GM23338 (cell line): ENCODE measurements around the gene CMC2. TPM values are rescaled to one million over a fixed set of nuclear protein-coding genes. Genes with fewer than 3 reads are reported as not detected.

Experiments
- ATAC-seq: fragments of 200-7000 bp; cut with Tn5 transposase; 3 replicates; pipeline ENCODE4 v1.9.1; 2020
- DNase-seq: peaks from one replicate; pipeline ENCODE4 v3.0.0-alpha.2; 2015; ENCODE audit warnings: low spot score
- H2AFZ ChIP-seq: fragments of 200-600 bp; sonication (generic); 2 replicates; pipeline ENCODE4 v1.8.0; 2016; ENCODE audit warnings: antibody characterized with exemption, mild to moderate bottlenecking, moderate library complexity
- H3F3A ChIP-seq: fragments of 200-600 bp; sonication (generic); replicated peaks from 2 replicates; pipeline ENCODE4 v1.8.0; 2017; ENCODE audit warnings: antibody characterized with exemption, mixed run types, low read depth
- H3K27ac ChIP-seq: fragments of 200-600 bp; sonication (generic); 2 replicates; pipeline ENCODE4 v1.6.1; 2016; ENCODE audit warnings: low read depth
- H3K27me3 ChIP-seq: fragments of 200-600 bp; sonication (generic); 2 replicates; pipeline ENCODE4 v1.8.0; 2016; ENCODE audit warnings: mild to moderate bottlenecking, mixed run types, moderate library complexity; ENCODE audit not compliant: insufficient read depth
- H3K36me3 ChIP-seq: fragments of 200-600 bp; sonication (generic); 2 replicates; pipeline ENCODE4 v1.8.0; 2016; ENCODE audit warnings: mild to moderate bottlenecking; ENCODE audit not compliant: insufficient read depth
- H3K4me1 ChIP-seq: fragments of 200-600 bp; sonication (generic); 2 replicates; pipeline ENCODE4 v1.8.0; 2016; ENCODE audit warnings: mild to moderate bottlenecking, moderate library complexity; ENCODE audit not compliant: insufficient read depth
- H3K4me2 ChIP-seq: fragments of 200-600 bp; sonication (generic); 2 replicates; pipeline ENCODE4 v1.7.1; 2017; ENCODE audit warnings: mixed run types
- H3K4me3 ChIP-seq: fragments of 200-600 bp; sonication (generic); 2 replicates; pipeline ENCODE4 v1.6.1; 2016; ENCODE audit warnings: mixed run types
- H3K79me2 ChIP-seq: fragments of 200-600 bp; sonication (generic); replicated peaks from 2 replicates; pipeline ENCODE4 v1.8.0; 2017; ENCODE audit warnings: mild to moderate bottlenecking; ENCODE audit not compliant: insufficient read depth
- H3K9me2 ChIP-seq: fragments of 200-600 bp; sonication (generic); 2 replicates; pipeline ENCODE4 v1.8.0; 2017; ENCODE audit not compliant: insufficient read depth
- H4K20me1 ChIP-seq: fragments of 200-600 bp; sonication (generic); replicated peaks from 2 replicates; pipeline ENCODE4 v1.8.0; 2017; ENCODE audit warnings: mild to moderate bottlenecking; ENCODE audit not compliant: insufficient read depth
- H3K27ac Mint-ChIP-seq: 2 replicates; pipeline ENCODE4 v1.8.0; 2020; ENCODE audit warnings: inconsistent platforms, mild to moderate bottlenecking, moderate library complexity, mixed read lengths
- H3K27me3 Mint-ChIP-seq: 3 replicates; pipeline ENCODE4 v1.8.0; 2022; ENCODE audit warnings: low read depth, mild to moderate bottlenecking, moderate library complexity, mixed read lengths, inconsistent platforms; ENCODE audit not compliant: insufficient read depth, poor library complexity
- H3K36me3 Mint-ChIP-seq: 3 replicates; pipeline ENCODE4 v1.8.0; 2021; ENCODE audit warnings: low read depth, mild to moderate bottlenecking, inconsistent platforms, moderate library complexity, mixed read lengths
- H3K4me1 Mint-ChIP-seq: 3 replicates; pipeline ENCODE4 v1.8.0; 2020; ENCODE audit warnings: mild to moderate bottlenecking, inconsistent platforms, mixed read lengths
- H3K4me3 Mint-ChIP-seq: 3 replicates; pipeline ENCODE4 v1.8.0; 2021; ENCODE audit warnings: moderate library complexity, mild to moderate bottlenecking, inconsistent platforms, mixed read lengths
- H3K9me3 Mint-ChIP-seq: 3 replicates; pipeline ENCODE4 v1.8.0; 2020; ENCODE audit warnings: moderate library complexity, mild to moderate bottlenecking, inconsistent platforms, mixed read lengths
- CREB1 ChIP-seq: fragments of 250-450 bp; sonication (Bioruptor Pico); IDR thresholded peaks from 2 replicates; pipeline ENCODE4 v1.5.0; 2020; ENCODE audit warnings: low read depth, mild to moderate bottlenecking, moderate library complexity
- EZH2 ChIP-seq: fragments of 200-600 bp; sonication (generic); IDR thresholded peaks from one replicate; pipeline ENCODE4 v1.8.0; 2017; ENCODE audit warnings: antibody characterized with exemption, mild to moderate bottlenecking, low read depth; ENCODE audit not compliant: unreplicated experiment
- JUNB ChIP-seq: IDR thresholded peaks from one replicate; pipeline ENCODE4 v1.6.1; 2016; ENCODE audit warnings: antibody characterized with exemption; ENCODE audit not compliant: unreplicated experiment
- POLR2AphosphoS5 ChIP-seq: IDR thresholded peaks from 2 replicates; pipeline ENCODE4 v1.6.1; 2016; ENCODE audit warnings: antibody characterized with exemption, low read depth
- REST ChIP-seq: IDR thresholded peaks from one replicate; pipeline ENCODE4 v1.6.1; 2018; ENCODE audit warnings: antibody characterized with exemption; ENCODE audit not compliant: unreplicated experiment
- STAT1 ChIP-seq: IDR thresholded peaks from one replicate; pipeline ENCODE4 v1.6.1; 2016; ENCODE audit warnings: antibody characterized with exemption; ENCODE audit not compliant: unreplicated experiment
- polyA plus RNA-seq: library from polyadenylated mRNA; unstranded; fragments of >200 nt; fragmentation: Nextera tagmentation; extraction: Ambion mirVana; gene quantifications from 2 replicates; pipeline ENCODE4 v1.2.1, GENCODE V29; 2016
- total RNA-seq: library from RNA; depleted of rRNA; stranded (reverse); fragments of >200 nt; shearing (Covaris generic); gene quantifications from 2 replicates; pipeline ENCODE4 v1.2.3, GENCODE V29; 2014
- TF ChIP-seq, protein P1 (sequence below): fragments of 250-450 bp; sonication (Bioruptor Pico); IDR thresholded peaks from 2 replicates; pipeline ENCODE4 v1.5.0; 2020; ENCODE audit warnings: mild to moderate bottlenecking, moderate library complexity
- TF ChIP-seq, protein P2 (sequence below): IDR thresholded peaks from 2 replicates; pipeline ENCODE4 v1.6.1; 2016; ENCODE audit warnings: antibody characterized with exemption

CMC2 gene
- total and polyA plus RNA-seq, 2 experiments from 2014 or later = 35.7 to 211 TPM

DNA sequence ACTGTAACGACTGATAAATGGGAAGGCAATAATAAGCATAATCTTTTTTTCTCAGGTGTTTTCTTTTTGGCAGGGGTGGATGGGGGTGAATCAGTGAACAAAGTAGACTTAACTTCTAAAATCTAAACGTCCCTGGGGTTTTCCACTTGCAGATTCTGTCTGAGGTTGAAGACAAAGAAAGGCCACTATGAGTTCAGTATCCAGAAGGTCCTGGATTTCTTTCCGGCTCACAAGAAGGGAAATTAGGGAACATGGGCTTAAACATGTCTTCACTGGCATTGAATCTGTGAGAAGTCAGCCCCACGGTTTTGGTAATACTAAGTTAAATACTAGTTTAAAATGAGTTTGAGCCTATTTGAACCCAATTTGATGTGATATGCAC is 67.8 kb downstream of the CMC2 start:
- Histone ChIP-seq H4K20me1 (no peaks in the 10 kb centered on the region), H3K27ac (no peak overlapping the region), H3K4me3 (no peak overlapping the region), H3K4me1 (no peaks in the 10 kb centered on the region), H3F3A (no peaks in the 10 kb centered on the region), H3K9me2 (peaks cover 3% of the 10 kb centered on the region; the same call in 1 of the 2 replicates), H3K79me2 (no peaks in the 10 kb centered on the region), H3K27me3 (peaks cover 13% of the 10 kb centered on the region), H3K4me2 (no peak overlapping the region), H3K36me3 (no peaks in the 10 kb centered on the region), H2AFZ (no peak overlapping the region)
- DNase-seq (no peak), ATAC-seq (no peak)
- TF ChIP-seq EZH2 = no peak
- TF ChIP-seq, protein P1, sequence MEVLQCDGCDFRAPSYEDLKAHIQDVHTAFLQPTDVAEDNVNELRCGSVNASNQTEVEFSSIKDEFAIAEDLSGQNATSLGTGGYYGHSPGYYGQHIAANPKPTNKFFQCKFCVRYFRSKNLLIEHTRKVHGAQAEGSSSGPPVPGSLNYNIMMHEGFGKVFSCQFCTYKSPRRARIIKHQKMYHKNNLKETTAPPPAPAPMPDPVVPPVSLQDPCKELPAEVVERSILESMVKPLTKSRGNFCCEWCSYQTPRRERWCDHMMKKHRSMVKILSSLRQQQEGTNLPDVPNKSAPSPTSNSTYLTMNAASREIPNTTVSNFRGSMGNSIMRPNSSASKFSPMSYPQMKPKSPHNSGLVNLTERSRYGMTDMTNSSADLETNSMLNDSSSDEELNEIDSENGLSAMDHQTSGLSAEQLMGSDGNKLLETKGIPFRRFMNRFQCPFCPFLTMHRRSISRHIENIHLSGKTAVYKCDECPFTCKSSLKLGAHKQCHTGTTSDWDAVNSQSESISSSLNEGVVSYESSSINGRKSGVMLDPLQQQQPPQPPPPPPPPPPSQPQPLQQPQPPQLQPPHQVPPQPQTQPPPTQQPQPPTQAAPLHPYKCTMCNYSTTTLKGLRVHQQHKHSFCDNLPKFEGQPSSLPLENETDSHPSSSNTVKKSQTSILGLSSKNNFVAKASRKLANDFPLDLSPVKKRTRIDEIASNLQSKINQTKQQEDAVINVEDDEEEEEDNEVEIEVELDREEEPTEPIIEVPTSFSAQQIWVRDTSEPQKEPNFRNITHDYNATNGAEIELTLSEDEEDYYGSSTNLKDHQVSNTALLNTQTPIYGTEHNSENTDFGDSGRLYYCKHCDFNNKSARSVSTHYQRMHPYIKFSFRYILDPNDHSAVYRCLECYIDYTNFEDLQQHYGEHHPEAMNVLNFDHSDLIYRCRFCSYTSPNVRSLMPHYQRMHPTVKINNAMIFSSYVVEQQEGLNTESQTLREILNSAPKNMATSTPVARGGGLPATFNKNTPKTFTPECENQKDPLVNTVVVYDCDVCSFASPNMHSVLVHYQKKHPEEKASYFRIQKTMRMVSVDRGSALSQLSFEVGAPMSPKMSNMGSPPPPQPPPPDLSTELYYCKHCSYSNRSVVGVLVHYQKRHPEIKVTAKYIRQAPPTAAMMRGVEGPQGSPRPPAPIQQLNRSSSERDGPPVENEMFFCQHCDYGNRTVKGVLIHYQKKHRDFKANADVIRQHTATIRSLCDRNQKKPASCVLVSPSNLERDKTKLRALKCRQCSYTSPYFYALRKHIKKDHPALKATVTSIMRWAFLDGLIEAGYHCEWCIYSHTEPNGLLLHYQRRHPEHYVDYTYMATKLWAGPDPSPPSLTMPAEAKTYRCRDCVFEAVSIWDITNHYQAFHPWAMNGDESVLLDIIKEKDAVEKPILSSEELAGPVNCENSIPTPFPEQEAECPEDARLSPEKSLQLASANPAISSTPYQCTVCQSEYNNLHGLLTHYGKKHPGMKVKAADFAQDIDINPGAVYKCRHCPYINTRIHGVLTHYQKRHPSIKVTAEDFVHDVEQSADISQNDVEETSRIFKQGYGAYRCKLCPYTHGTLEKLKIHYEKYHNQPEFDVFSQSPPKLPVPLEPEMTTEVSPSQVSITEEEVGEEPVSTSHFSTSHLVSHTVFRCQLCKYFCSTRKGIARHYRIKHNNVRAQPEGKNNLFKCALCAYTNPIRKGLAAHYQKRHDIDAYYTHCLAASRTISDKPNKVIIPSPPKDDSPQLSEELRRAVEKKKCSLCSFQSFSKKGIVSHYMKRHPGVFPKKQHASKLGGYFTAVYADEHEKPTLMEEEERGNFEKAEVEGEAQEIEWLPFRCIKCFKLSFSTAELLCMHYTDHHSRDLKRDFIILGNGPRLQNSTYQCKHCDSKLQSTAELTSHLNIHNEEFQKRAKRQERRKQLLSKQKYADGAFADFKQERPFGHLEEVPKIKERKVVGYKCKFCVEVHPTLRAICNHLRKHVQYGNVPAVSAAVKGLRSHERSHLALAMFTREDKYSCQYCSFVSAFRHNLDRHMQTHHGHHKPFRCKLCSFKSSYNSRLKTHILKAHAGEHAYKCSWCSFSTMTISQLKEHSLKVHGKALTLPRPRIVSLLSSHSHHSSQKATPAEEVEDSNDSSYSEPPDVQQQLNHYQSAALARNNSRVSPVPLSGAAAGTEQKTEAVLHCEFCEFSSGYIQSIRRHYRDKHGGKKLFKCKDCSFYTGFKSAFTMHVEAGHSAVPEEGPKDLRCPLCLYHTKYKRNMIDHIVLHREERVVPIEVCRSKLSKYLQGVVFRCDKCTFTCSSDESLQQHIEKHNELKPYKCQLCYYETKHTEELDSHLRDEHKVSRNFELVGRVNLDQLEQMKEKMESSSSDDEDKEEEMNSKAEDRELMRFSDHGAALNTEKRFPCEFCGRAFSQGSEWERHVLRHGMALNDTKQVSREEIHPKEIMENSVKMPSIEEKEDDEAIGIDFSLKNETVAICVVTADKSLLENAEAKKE (CRISPR knock-in tag) = no peak
- TF ChIP-seq POLR2AphosphoS5 = no peak
- TF ChIP-seq, protein P2, sequence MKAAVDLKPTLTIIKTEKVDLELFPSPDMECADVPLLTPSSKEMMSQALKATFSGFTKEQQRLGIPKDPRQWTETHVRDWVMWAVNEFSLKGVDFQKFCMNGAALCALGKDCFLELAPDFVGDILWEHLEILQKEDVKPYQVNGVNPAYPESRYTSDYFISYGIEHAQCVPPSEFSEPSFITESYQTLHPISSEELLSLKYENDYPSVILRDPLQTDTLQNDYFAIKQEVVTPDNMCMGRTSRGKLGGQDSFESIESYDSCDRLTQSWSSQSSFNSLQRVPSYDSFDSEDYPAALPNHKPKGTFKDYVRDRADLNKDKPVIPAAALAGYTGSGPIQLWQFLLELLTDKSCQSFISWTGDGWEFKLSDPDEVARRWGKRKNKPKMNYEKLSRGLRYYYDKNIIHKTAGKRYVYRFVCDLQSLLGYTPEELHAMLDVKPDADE = no peak
- no peak for TF ChIP-seq CREB1
- TF ChIP-seq REST = no peak
- TF ChIP-seq STAT1 = no peak
- TF ChIP-seq JUNB = no peak
- Mint-ChIP-seq H3K4me1 (peaks cover 12% of the 10 kb centered on the region; the same call in 2 of the 3 replicates), H3K9me3 (no peaks in the 10 kb centered on the region), H3K27me3 (peaks cover 12% of the 10 kb centered on the region), H3K27ac (no peak overlapping the region), H3K4me3 (no peak overlapping the region), H3K36me3 (no peaks in the 10 kb centered on the region)
